Measurements from ENCODE around the gene POU2AF2. TPM values are rescaled to one million over a fixed set of nuclear protein-coding genes. Genes with fewer than 3 reads are reported as not detected.

POU2AF2 gene
- total RNA-seq, 1 donor from 2014 or later: not detected

- Mint-ChIP-seq H3K27ac (ENCODE audit: unreplicated experiment) (no peak overlapping the region), H3K36me3 (ENCODE audit: low read depth, unreplicated experiment) (no peaks in the 10 kb centered on the region), H3K9me3 (ENCODE audit: unreplicated experiment) (no peaks in the 10 kb centered on the region), H3K4me3 (ENCODE audit: unreplicated experiment) (no peak overlapping the region), H3K27me3 (ENCODE audit: unreplicated experiment) (peaks cover 15% of the 10 kb centered on the region), H3K4me1 (ENCODE audit: unreplicated experiment) (peaks cover 3% of the 10 kb centered on the region)
- TF ChIP-seq CTCF (IDR thresholded peaks at IDR 0.05; ENCODE audit: unreplicated experiment): no peak
- DNase-seq (ENCODE audit: low spot score): no peak
Observed at GRCh38 chr11:111301842-111302118, 56.3 kb downstream of the POU2AF2 start.

DNA sequence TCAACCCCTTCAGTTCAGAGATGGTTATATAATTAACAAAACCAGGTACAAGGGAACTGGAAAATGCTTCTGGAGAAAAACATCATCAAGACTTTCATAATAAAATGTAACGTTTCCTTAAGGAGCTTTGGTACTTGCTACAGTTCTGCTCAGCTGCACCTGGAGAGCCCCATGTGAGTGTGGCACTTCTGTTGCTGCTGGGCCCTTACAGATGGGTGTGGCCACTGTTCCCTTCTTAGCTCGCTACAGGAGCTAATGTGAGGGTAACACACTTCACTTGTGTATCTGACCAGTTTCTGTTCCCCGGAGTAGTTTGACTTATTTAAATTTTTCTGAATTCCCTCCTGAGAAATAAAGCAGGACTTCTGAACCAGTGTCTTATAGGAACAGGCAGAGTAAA is 56.8 kb downstream of the POU2AF2 start:
- H3K9me3 Mint-ChIP-seq (ENCODE audit: unreplicated experiment): no peaks in the 10 kb centered on the region
- peaks cover 14% of the 10 kb centered on the region for H3K27me3 Mint-ChIP-seq (ENCODE audit: unreplicated experiment)
- H3K27ac Mint-ChIP-seq (ENCODE audit: unreplicated experiment): no peak overlapping the region
- H3K36me3 Mint-ChIP-seq (ENCODE audit: low read depth, unreplicated experiment): no peaks in the 10 kb centered on the region
- no peak for DNase-seq (ENCODE audit: low spot score)
- H3K4me1 Mint-ChIP-seq (ENCODE audit: unreplicated experiment): peaks cover 3% of the 10 kb centered on the region
- TF ChIP-seq CTCF (IDR thresholded peaks at IDR 0.05; ENCODE audit: unreplicated experiment): no peak
- H3K4me3 Mint-ChIP-seq (ENCODE audit: unreplicated experiment): no peak overlapping the region

- no peak for DNase-seq (ENCODE audit: low spot score)
- H3K4me1 Mint-ChIP-seq (ENCODE audit: unreplicated experiment): no peaks in the 10 kb centered on the region
- H3K36me3 Mint-ChIP-seq (ENCODE audit: low read depth, unreplicated experiment): no peaks in the 10 kb centered on the region
- H3K27me3 Mint-ChIP-seq (ENCODE audit: unreplicated experiment): peaks cover 6% of the 10 kb centered on the region
- no peak overlapping the region for H3K4me3 Mint-ChIP-seq (ENCODE audit: unreplicated experiment)
- H3K9me3 Mint-ChIP-seq (ENCODE audit: unreplicated experiment): no peaks in the 10 kb centered on the region
- no peak for TF ChIP-seq CTCF (IDR thresholded peaks at IDR 0.05; ENCODE audit: unreplicated experiment)
- H3K27ac Mint-ChIP-seq (ENCODE audit: unreplicated experiment): no peak overlapping the region
Observed at GRCh38 chr11:111303461-111303860, 57.9 kb downstream of the POU2AF2 start.

DNA sequence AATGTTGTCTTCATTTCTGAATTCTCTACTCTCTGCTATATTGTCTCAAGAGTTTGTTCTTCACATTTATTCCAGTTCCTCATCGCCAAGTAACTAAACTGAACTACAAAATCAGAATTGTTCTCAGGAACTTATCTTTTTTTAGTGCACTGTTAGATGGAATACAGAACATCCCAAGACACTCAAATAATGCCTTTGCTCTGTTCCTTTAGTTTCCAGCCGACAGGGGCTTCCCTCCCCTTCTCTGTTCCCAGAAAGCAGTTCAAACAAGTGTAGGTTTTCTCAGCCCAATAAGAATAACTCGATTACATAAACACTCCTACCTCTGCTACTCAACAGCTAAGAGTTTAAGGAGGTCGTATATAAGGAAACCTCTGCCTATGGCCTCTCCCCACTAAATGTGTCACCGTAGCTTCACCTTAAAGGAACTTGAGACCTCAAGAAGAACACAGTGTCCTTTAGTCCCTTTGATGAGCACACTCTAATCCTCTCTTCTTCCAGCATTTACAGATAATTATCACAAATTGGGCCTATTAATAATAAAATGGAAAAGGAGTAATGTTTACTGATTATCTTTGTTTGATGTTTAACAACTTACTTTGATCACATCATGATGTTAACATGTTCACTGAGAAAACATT is 59.8 kb downstream of the POU2AF2 start:
- DNase-seq (ENCODE audit: low spot score): no peak
- Mint-ChIP-seq H3K4me1 (ENCODE audit: unreplicated experiment) (no peaks in the 10 kb centered on the region), H3K27ac (ENCODE audit: unreplicated experiment) (no peak overlapping the region), H3K4me3 (ENCODE audit: unreplicated experiment) (no peak overlapping the region), H3K27me3 (ENCODE audit: unreplicated experiment) (peaks cover 2% of the 10 kb centered on the region), H3K36me3 (ENCODE audit: low read depth, unreplicated experiment) (no peaks in the 10 kb centered on the region), H3K9me3 (ENCODE audit: unreplicated experiment) (no peaks in the 10 kb centered on the region)
- TF ChIP-seq CTCF (IDR thresholded peaks at IDR 0.05; ENCODE audit: unreplicated experiment): no peak

GRCh38 chr11:111305876-111306275 is 60.4 kb downstream of the POU2AF2 start:
- TF ChIP-seq CTCF (IDR thresholded peaks at IDR 0.05; ENCODE audit: unreplicated experiment): no peak
- Mint-ChIP-seq H3K4me1 (ENCODE audit: unreplicated experiment) (no peaks in the 10 kb centered on the region), H3K4me3 (ENCODE audit: unreplicated experiment) (no peak overlapping the region), H3K27ac (ENCODE audit: unreplicated experiment) (no peak overlapping the region), H3K9me3 (ENCODE audit: unreplicated experiment) (no peaks in the 10 kb centered on the region), H3K27me3 (ENCODE audit: unreplicated experiment) (peaks cover 1% of the 10 kb centered on the region), H3K36me3 (ENCODE audit: low read depth, unreplicated experiment) (no peaks in the 10 kb centered on the region)
- DNase-seq (ENCODE audit: low spot score): no peak
